ENCODE results near the gene HEXD. TPM values are rescaled to one million over a fixed set of nuclear protein-coding genes. Genes with fewer than 3 reads are reported as not detected.
A peak's percentile ranks its signal among the peaks of the same experiment; 100 is the strongest.

Gene HEXD
- total RNA-seq, 2 experiments from 2014 or later, result 65.5 to 70.2 TPM

- H3K36me3 Mint-ChIP-seq (ENCODE audit: low read depth), result peaks cover 40% of the 10 kb centered on the region
- ChIA-PET POLR2A (no interaction called here), CTCF (interaction anchor here (1.6 to 1.9 kb wide), 2 partner anchors 16 to 31 kb away, joined by 3 to 5 read pairs; no protein-coding TSS in a partner anchor)
- H3K4me1 Mint-ChIP-seq, result peaks cover 26% of the 10 kb centered on the region
- no peak for DNase-seq
- no peaks in the 10 kb centered on the region for H3K27me3 Mint-ChIP-seq
- peak overlapping the region; percentile 34 for H3K27ac Mint-ChIP-seq
- no peak overlapping the region for H3K4me3 Mint-ChIP-seq
- no peaks in the 10 kb centered on the region for H3K9me3 Mint-ChIP-seq
These were observed 59.8 kb downstream of the HEXD start for GRCh38 chr17:82477934-82478333.

DNA sequence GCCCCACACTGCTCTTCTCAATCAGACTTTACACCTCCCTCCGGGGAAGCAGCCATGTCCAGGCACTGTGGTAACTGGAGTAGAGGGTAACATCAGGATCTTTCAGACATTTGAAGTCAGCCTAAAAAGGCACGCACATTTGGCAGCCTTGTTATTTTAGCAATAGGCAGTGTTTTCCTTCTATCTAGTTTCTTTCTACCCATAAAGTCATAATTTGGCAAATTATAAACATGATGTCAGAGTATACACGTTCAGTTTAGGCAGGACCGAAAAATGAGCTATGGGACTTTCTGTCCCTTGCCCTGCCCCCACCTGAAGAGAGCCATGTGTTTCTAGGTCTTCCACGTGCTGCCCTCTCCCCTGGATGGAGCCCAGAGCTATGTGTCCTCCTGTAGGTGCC, 61.5 kb downstream of the HEXD start:
- Mint-ChIP-seq H3K36me3 (ENCODE audit: low read depth) (peaks cover 47% of the 10 kb centered on the region), H3K27me3 (no peaks in the 10 kb centered on the region), H3K9me3 (no peaks in the 10 kb centered on the region), H3K4me1 (peaks cover 24% of the 10 kb centered on the region), H3K27ac (peak overlapping the region; percentile 89), H3K4me3 (no peak overlapping the region)
- ChIA-PET CTCF (interaction anchor here (0.5 to 1.5 kb wide), 2 partner anchors 20 to 1915 kb away, joined by 3 to 4 read pairs; no protein-coding TSS in a partner anchor), POLR2A (no interaction called here)
- no peak for DNase-seq

GRCh38 chr17:82480318-82480717, 62.2 kb downstream of the HEXD start:
- Mint-ChIP-seq H3K27ac (peak overlapping the region; percentile 19), H3K27me3 (no peaks in the 10 kb centered on the region), H3K4me3 (no peak overlapping the region), H3K4me1 (peaks cover 24% of the 10 kb centered on the region), H3K36me3 (ENCODE audit: low read depth) (peaks cover 50% of the 10 kb centered on the region), H3K9me3 (no peaks in the 10 kb centered on the region)
- DNase-seq, result no peak
- POLR2A ChIA-PET, result no interaction called here
- CTCF ChIA-PET, result interaction anchor here (1.2 to 1.3 kb wide), 2 partner anchors 10 to 53 kb away, joined by 3 to 6 read pairs; no protein-coding TSS in a partner anchor

GRCh38 chr17:82483204-82483660, 65.1 kb downstream of the HEXD start:
- no peak for DNase-seq
- H3K27me3 Mint-ChIP-seq, result no peaks in the 10 kb centered on the region
- peaks cover 63% of the 10 kb centered on the region for H3K36me3 Mint-ChIP-seq (ENCODE audit: low read depth)
- POLR2A ChIA-PET, result no interaction called here
- CTCF ChIA-PET, result no interaction called here
- H3K9me3 Mint-ChIP-seq, result no peaks in the 10 kb centered on the region
- peaks cover 32% of the 10 kb centered on the region for H3K4me1 Mint-ChIP-seq
- no peak overlapping the region for H3K4me3 Mint-ChIP-seq
- H3K27ac Mint-ChIP-seq, result no peak overlapping the region

- Mint-ChIP-seq H3K4me3 (no peak overlapping the region), H3K4me1 (peaks cover 26% of the 10 kb centered on the region), H3K27me3 (no peaks in the 10 kb centered on the region), H3K9me3 (no peaks in the 10 kb centered on the region), H3K36me3 (ENCODE audit: low read depth) (peaks cover 67% of the 10 kb centered on the region), H3K27ac (no peak overlapping the region)
- POLR2A ChIA-PET, result no interaction called here
- CTCF ChIA-PET, result interaction anchor here (0.6 to 0.9 kb wide), 2 partner anchors 15 to 63 kb away, joined by 3 read pairs; no protein-coding TSS in a partner anchor
- no peak for DNase-seq
These were observed 65.7 kb downstream of the HEXD start for GRCh38 chr17:82483836-82484235.

DNA sequence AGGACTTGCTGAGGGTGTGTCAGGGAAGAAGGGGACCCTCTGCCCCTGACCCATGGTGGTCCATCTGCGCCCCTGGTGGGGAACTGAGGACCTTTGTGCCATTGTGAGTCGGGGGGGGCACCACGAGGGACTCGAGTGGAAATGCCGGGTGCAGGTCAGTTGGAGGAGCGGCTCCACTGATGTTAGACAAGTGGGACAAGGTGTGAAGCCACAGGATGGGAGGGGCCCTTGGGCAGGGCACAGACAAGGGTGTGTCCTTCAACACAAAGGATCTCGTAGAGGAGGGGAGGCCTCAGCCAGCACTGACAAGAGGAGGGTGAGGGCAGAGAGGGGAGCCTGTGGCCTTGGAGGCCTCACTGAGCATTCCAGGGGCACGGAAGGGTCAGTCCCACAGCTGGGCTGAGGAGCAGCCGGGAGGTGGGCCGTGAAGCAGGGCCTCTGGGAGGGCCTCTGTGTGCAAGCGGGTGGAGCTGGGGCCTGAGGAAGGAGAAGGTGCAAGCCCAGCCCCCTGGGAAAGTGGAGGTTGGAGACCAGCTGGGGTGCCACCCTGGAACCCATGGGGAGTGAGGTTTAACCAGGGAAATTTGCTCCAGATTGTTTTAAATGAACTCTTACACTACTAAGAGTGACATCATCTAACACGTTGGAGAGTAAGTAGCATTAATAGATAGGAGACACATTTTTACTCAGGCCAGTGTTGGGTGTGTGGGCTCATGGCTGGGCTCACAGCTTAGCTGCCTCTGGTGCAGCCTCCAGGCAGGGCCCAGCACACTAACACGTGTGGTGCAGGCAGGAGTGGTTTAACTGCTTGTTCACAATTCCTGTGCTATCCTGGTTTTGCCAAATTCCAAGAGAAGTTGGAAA, 68.3 kb downstream of the HEXD start:
- no peak overlapping the region for H3K4me3 Mint-ChIP-seq
- H3K9me3 Mint-ChIP-seq, result no peaks in the 10 kb centered on the region
- H3K36me3 Mint-ChIP-seq (ENCODE audit: low read depth), result peaks cover 59% of the 10 kb centered on the region
- peak overlapping the region; percentile 86 for H3K27ac Mint-ChIP-seq
- peaks cover 19% of the 10 kb centered on the region for H3K4me1 Mint-ChIP-seq
- POLR2A ChIA-PET, result no interaction called here
- CTCF ChIA-PET, result no interaction called here
- no peaks in the 10 kb centered on the region for H3K27me3 Mint-ChIP-seq
- DNase-seq, result peak; percentile 25

GRCh38 chr17:82487910-82488309, 69.8 kb downstream of the HEXD start:
- no peak overlapping the region for H3K4me3 Mint-ChIP-seq
- H3K27me3 Mint-ChIP-seq, result no peaks in the 10 kb centered on the region
- POLR2A ChIA-PET, result no interaction called here
- peaks cover 19% of the 10 kb centered on the region for H3K4me1 Mint-ChIP-seq
- CTCF ChIA-PET, result no interaction called here
- H3K9me3 Mint-ChIP-seq, result no peaks in the 10 kb centered on the region
- peaks cover 49% of the 10 kb centered on the region for H3K36me3 Mint-ChIP-seq (ENCODE audit: low read depth)
- H3K27ac Mint-ChIP-seq, result peak overlapping the region; percentile 64
- no peak for DNase-seq

DNA sequence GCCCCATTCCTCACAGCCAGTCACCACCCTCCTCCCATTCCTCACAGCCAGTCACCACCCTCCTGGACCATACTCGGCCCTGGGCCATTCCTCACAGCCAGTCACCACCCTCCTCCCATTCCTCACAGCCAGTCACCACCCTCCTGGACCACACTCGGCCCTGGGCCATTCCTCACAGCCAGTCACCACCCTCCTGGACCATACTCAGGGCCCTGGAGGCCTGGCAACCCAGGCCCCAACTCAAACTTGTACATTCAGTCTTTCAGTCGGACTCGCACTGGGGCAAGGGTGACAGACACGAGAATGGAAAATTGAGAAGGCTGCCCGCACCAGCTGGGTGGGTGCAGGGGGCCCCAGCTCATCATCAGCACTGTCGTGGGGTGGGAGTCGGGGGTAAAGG, 71.0 kb downstream of the HEXD start:
- peaks cover 39% of the 10 kb centered on the region for H3K36me3 Mint-ChIP-seq (ENCODE audit: low read depth)
- peaks cover 23% of the 10 kb centered on the region for H3K4me1 Mint-ChIP-seq
- no peak overlapping the region for H3K4me3 Mint-ChIP-seq
- ChIA-PET CTCF (interaction anchor here (0.7 to 2.2 kb wide), 2 partner anchors 12 to 19 kb away, joined by 3 to 5 read pairs; no protein-coding TSS in a partner anchor), POLR2A (no interaction called here)
- H3K27ac Mint-ChIP-seq, result no peak overlapping the region
- DNase-seq, result no peak
- no peaks in the 10 kb centered on the region for H3K27me3 Mint-ChIP-seq
- H3K9me3 Mint-ChIP-seq, result no peaks in the 10 kb centered on the region

- ChIA-PET CTCF (interaction anchor here (2.2 kb wide), 1 partner anchor 20 kb away, joined by 5 read pairs; no protein-coding TSS in a partner anchor), POLR2A (no interaction called here)
- Mint-ChIP-seq H3K27me3 (no peaks in the 10 kb centered on the region), H3K4me1 (peaks cover 31% of the 10 kb centered on the region), H3K4me3 (no peak overlapping the region), H3K9me3 (no peaks in the 10 kb centered on the region), H3K27ac (no peak overlapping the region), H3K36me3 (ENCODE audit: low read depth) (peaks cover 34% of the 10 kb centered on the region)
- no peak for DNase-seq
These were observed 71.8 kb downstream of the HEXD start for GRCh38 chr17:82489851-82490511.

DNA sequence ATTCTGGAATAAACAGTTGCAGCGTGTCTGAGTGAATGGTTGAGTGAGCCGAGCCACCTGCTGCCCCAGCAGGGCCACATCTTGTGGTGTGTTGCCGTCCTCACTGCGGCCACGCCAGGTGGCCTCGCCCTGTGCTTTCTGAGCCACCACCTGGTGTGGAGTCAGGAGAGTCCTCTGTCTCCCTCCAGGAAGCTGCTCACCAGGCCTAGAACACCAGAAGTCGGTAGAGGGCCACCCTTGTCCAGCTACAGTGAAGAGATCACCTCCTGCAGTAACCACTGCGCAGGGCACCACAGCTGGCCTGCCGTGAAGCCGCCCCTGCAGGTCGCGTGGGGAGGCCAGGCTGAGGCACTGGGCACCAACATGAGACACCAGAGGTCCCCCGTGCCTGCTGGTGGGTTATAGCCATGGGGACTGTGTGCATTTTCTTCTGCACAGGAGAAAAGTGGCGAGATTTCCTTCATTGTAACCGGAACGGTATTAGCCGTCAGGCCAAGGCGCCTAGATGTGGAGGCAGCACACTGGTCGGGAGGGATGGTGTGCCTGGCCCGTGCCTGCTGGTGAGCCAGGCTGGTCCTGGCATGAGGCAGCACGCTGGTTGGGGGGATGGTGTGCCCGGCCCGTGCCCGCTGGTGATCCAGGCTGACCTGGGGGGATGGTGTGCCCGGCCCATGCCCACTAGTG, 72.5 kb downstream of the HEXD start:
- Mint-ChIP-seq H3K36me3 (ENCODE audit: low read depth) (peaks cover 29% of the 10 kb centered on the region), H3K4me3 (no peak overlapping the region), H3K27ac (no peak overlapping the region), H3K9me3 (no peaks in the 10 kb centered on the region), H3K27me3 (no peaks in the 10 kb centered on the region), H3K4me1 (peaks cover 31% of the 10 kb centered on the region)
- POLR2A ChIA-PET, result no interaction called here
- no peak for DNase-seq
- CTCF ChIA-PET, result interaction anchor here (0.6 to 2.2 kb wide), 2 partner anchors 20 to 147 kb away, joined by 3 to 5 read pairs; no protein-coding TSS in a partner anchor

GRCh38 chr17:82491196-82491530, 73.0 kb downstream of the HEXD start:
- Mint-ChIP-seq H3K27ac (no peak overlapping the region), H3K36me3 (ENCODE audit: low read depth) (peaks cover 25% of the 10 kb centered on the region), H3K4me1 (peaks cover 31% of the 10 kb centered on the region), H3K4me3 (no peak overlapping the region), H3K9me3 (no peaks in the 10 kb centered on the region), H3K27me3 (no peaks in the 10 kb centered on the region)
- DNase-seq, result no peak
- POLR2A ChIA-PET, result no interaction called here
- CTCF ChIA-PET, result interaction anchor here (0.6 to 2.2 kb wide), 3 partner anchors 21 to 148 kb away, joined by 3 to 5 read pairs (median 3); no protein-coding TSS in a partner anchor

- Mint-ChIP-seq H3K27ac (no peak overlapping the region), H3K9me3 (no peaks in the 10 kb centered on the region), H3K36me3 (ENCODE audit: low read depth) (peaks cover 21% of the 10 kb centered on the region), H3K27me3 (no peaks in the 10 kb centered on the region), H3K4me3 (no peak overlapping the region), H3K4me1 (peaks cover 30% of the 10 kb centered on the region)
- no peak for DNase-seq
- POLR2A ChIA-PET, result no interaction called here
- CTCF ChIA-PET, result interaction anchor here (0.6 to 1.0 kb wide), 4 partner anchors 45 to 148 kb away, joined by 3 to 6 read pairs (median 3); no protein-coding TSS in a partner anchor
These were observed 73.4 kb downstream of the HEXD start for GRCh38 chr17:82491533-82491932.
